Lower leg skin (tissue), 4 donors: ENCODE data around the gene PDIA6. TPM values are rescaled to one million over a fixed set of nuclear protein-coding genes. Genes with fewer than 3 reads are reported as not detected.

Source experiments
- DNase-seq, 2 donors: peaks; one replicate each; pipeline ENCODE4 v3.0.0-alpha.2; 2019; ENCODE audit warnings: low spot score in 2 of 2
- H3K4me3 ChIP-seq: fragments of 200-600 bp; sonication (generic); 2 replicates; pipeline ENCODE4 v1.5.1; 2017; ENCODE audit warnings: mild to moderate bottlenecking, low read depth; ENCODE audit not compliant: poor library complexity, severe bottlenecking
- POLR2A ChIP-seq, 2 donors: fragments of 450-650 bp; IDR thresholded peaks; one replicate each; pipeline ENCODE4 v1.6.1; 2016 to 2017; ENCODE audit warnings: antibody characterized with exemption in 2 of 2, mild to moderate bottlenecking in 1 of 2, moderate library complexity in 1 of 2
- WGBS, 2 donors: methylation state at CpG; one replicate each; pipeline ENCODE4 v1.1.5; 2018; 5-methylcytosine and 5-hydroxymethylcytosine counted together
- intact Hi-C: fragments of 100-400 bp; cut with DNase I; formaldehyde crosslinking; loops from one replicate; pipeline ENCODE4 v1.15.0; 2023; ENCODE audit warnings: low total_unique reads
- total RNA-seq, 4 donors: library from RNA; depleted of rRNA; stranded (reverse); fragments of >200 nt; gene quantifications; one replicate each; pipeline ENCODE4 v1.1.0, GENCODE V29; 2016
- TF ChIP-seq, protein P1 (sequence below), 3 donors: fragments of 450-650 bp; IDR thresholded peaks; one replicate each; pipeline ENCODE4 v1.5.1; 2016; ENCODE audit warnings: antibody characterized with exemption in 3 of 3, mild to moderate bottlenecking in 3 of 3, moderate library complexity in 2 of 3

PDIA6 gene
- total RNA-seq, 4 donors from 2014 or later = 50.5 to 97.7 (median 73.7) TPM

GRCh38 chr2:10740226-10740625 lies 72.4 kb downstream of the PDIA6 start:
- DNase-seq = no peak
- 71 to 83% methylated on average over 3 of the region's 3 CpGs for WGBS, 2 donors
- intact Hi-C loops = no loop called here
- H3K4me3 ChIP-seq = no peak overlapping the region
- no peak for TF ChIP-seq POLR2A (IDR thresholded peaks at IDR 0.05)
- TF ChIP-seq, protein P1, sequence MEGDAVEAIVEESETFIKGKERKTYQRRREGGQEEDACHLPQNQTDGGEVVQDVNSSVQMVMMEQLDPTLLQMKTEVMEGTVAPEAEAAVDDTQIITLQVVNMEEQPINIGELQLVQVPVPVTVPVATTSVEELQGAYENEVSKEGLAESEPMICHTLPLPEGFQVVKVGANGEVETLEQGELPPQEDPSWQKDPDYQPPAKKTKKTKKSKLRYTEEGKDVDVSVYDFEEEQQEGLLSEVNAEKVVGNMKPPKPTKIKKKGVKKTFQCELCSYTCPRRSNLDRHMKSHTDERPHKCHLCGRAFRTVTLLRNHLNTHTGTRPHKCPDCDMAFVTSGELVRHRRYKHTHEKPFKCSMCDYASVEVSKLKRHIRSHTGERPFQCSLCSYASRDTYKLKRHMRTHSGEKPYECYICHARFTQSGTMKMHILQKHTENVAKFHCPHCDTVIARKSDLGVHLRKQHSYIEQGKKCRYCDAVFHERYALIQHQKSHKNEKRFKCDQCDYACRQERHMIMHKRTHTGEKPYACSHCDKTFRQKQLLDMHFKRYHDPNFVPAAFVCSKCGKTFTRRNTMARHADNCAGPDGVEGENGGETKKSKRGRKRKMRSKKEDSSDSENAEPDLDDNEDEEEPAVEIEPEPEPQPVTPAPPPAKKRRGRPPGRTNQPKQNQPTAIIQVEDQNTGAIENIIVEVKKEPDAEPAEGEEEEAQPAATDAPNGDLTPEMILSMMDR (IDR thresholded peaks at IDR 0.05) = no peak

DNA sequence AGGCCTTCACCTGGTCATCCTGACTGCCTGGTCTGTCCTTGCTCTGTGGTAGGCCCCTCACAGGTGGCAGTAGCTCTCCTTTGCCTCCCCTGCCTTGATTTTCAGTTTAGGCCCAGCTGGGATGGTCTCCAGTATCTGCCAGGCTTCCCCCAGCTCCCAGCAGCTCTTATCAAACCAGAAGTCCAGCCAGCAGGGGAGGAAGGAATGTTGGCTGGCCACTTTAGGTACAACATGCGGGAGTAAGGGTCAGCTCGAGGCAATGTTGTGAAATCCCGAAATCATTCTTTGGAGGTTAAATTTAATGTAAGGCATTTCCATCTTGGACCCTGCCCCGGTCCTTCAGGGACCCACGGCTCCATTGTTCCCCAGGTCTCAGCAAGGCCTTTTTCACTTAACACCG lies 74.4 kb downstream of the PDIA6 start:
- WGBS, 2 donors = 88 to 90% methylated on average over 6 of the region's 6 CpGs
- DNase-seq = no peak
- TF ChIP-seq, protein P1 (IDR thresholded peaks at IDR 0.05) = no peak
- no peak for TF ChIP-seq POLR2A (IDR thresholded peaks at IDR 0.05)
- intact Hi-C loops = no loop called here
- H3K4me3 ChIP-seq = no peak overlapping the region

DNA sequence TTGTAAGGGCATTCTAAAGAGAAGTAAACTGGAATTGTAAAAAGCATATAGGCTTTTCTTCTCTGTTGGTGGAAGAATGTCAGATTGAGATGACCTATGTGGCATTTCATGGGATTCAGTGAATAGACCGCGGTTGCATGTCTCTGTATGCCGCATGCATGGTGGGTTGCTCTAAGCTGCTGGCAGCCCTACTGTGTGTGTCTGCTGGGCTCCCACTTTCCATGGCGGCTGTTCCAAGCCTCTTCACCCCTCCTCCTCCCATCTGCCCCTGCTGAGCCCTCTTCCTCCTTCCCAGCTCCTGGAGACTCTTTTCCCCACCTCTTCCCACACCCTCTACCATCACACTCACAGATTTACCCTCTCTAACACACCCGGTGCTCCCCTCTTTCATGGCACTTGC lies 78.6 kb downstream of the PDIA6 start:
- intact Hi-C loops = no loop called here
- WGBS, 2 donors = 92% methylated on average over 5 of the region's 5 CpGs
- DNase-seq = no peak

GRCh38 chr2:10733566-10733925 lies 79.0 kb downstream of the PDIA6 start:
- WGBS, 2 donors = 67 to 75% methylated on average over 6 of the region's 6 CpGs
- H3K4me3 ChIP-seq = no peak overlapping the region
- no peak for DNase-seq
- intact Hi-C loops = no loop called here
- no peak for TF ChIP-seq POLR2A (IDR thresholded peaks at IDR 0.05)
- TF ChIP-seq, protein P1 (IDR thresholded peaks at IDR 0.05) = no peak

More for the DNA sequence above, 78.6 kb downstream of the PDIA6 start:
- no peak for TF ChIP-seq POLR2A (IDR thresholded peaks at IDR 0.05)
- TF ChIP-seq, protein P1 (IDR thresholded peaks at IDR 0.05) = no peak
- no peak overlapping the region for H3K4me3 ChIP-seq

Other genes with a start within 250 kb of the PDIA6 start
- 10 to 100 TPM; 14.6 to 23.3 (median 19.2) TPM for gene NOL10, start 122.8 kb downstream of the PDIA6 start, total RNA-seq
- gene ATP6V1C2, start 91.2 kb downstream of the PDIA6 start, total RNA-seq = 100 to 1,000 TPM; 130 to 418 (median 211) TPM
- gene KCNF1, start 99.1 kb upstream of the PDIA6 start, total RNA-seq = not detected